NOMO-1 treated with DMSO at 0.1 percent for 48 hours (cell line): ENCODE data around the gene IGF1R.

ENCODE experiments used
- DNase-seq: peaks from one replicate; lab custom pipeline; 2025; ENCODE audit not compliant: unreplicated experiment; lab: John Stamatoyannopoulos, UW

Gene IGF1R

DNA sequence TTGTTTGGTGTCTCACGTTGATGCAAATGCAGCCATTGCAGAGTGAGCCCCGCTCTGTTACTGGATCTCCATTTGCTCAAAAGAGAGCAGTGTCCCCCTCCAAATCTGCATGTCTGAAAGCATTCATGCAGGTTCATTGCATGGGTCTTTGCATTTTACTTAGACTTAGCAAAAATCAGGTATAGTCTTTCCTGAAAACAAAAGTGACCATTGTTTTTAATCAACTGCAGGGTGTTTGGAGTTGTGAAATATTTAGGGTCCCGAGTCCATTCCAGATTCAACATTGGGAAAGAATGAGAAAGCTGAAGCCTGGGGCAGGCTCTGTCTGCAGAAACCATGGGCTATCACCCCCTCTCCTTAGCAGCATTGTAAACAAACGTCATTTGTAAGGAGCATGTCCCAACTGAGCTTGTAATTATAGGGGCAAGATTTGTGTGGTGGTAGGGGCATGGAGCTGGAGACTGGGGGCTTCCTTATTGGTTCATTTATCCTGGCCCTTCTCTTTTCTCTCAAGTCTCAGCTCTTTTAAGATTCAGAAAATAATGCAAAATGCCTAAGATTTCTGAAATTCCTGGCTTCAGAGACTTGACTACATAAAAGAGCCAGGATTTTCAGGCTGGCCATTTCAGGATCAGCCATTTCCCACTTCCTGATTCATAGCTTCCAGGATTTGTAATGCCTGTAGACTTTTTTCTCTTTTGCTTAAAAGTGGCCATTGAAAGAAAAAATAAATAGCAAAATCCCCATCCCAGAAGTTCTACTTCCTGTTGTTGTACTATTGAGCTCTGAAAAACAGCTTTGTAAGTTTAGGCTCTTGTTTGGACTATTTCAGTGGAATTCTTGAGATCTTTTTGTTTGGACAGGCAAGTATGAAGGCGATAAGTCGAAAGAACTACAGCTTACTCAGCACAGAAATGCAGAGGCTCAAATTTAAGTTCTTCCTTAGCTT, 23.0 kb downstream of the IGF1R start:
- DNase-seq = no peak

GRCh38 chr15:98673133-98673532, 24.8 kb downstream of the IGF1R start:
- no peak for DNase-seq

DNA sequence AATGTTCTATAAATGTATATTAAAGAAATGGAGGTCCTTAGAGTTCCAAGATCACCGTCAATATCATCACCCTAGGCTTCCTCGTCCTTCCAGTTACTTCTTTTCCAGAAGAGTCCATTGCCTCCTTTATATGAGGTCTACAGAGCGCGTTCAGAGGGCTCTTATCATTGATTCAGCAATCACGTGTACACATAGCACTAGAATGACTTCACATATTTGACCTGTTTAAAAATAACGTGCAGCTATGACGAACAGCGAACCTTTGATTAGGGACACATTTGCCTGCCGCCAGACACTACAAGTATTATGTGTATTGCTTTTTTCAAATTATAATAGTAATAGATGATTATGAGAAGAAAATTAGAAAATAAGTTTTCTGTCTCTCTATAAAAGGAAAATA, 26.0 kb downstream of the IGF1R start:
- no peak for DNase-seq

GRCh38 chr15:98676586-98677270, 28.4 kb downstream of the IGF1R start:
- no peak for DNase-seq

DNA sequence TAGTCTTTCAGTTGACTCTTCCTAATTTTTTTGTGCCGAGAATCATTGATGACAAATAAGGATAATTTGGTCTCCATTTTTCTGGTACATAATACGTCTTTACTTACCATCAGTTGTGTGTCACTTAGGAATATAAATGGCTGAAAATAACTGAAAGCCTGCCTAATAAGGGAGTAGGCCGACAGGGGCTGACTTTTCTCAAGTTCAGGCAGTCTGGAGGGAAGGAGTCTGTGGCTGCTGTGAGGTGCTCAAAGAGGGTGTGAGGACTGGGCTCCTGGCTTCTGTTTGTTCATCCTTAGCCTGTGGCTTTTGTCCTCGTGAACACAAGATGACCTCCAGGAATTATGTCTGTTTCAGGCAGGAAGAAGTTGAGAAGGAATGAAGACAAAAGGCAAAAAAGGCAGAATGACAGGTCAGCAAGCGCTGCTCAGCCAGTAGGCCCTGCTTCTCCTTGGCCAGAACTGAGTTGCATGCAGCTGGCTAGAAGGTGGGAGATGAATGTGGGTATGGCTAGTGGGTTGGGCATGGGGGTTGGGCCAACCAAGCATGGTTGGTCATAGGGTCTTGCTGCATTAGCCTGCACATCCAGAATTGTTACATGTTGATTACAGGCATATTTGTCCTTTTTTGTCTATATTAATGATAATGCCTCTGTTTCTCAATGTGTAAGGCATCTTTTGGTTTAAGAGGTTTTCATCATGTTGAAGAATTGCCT, 29.2 kb downstream of the IGF1R start:
- DNase-seq = no peak

GRCh38 chr15:98678484-98678883, 30.1 kb downstream of the IGF1R start:
- no peak for DNase-seq

DNA sequence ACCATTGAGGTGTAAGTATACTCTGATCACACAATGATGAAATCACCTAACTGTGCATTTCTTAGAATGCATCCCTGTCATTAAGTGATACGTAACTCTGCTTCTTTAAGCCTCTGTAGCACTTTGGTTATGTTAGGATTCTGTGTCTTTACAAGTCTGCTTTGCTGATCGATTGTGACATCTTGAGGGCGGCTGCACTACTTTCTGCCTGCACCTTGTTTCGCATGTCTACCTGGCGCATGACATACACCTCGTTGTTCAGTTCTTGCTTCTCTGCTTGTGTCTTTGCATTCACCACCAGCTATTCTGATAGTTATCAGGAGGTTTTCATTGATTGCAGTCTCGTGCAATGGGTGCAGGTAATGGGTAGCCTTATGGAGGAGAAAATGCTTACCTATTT, 32.7 kb downstream of the IGF1R start:
- DNase-seq = no peak

GRCh38 chr15:98682992-98683701, 34.8 kb downstream of the IGF1R start:
- DNase-seq = no peak

- DNase-seq = no peak
Observed at GRCh38 chr15:98683831-98684230, 35.5 kb downstream of the IGF1R start.

- DNase-seq = peak; percentile 68
Observed at GRCh38 chr15:98684436-98684835, 36.1 kb downstream of the IGF1R start.

DNA sequence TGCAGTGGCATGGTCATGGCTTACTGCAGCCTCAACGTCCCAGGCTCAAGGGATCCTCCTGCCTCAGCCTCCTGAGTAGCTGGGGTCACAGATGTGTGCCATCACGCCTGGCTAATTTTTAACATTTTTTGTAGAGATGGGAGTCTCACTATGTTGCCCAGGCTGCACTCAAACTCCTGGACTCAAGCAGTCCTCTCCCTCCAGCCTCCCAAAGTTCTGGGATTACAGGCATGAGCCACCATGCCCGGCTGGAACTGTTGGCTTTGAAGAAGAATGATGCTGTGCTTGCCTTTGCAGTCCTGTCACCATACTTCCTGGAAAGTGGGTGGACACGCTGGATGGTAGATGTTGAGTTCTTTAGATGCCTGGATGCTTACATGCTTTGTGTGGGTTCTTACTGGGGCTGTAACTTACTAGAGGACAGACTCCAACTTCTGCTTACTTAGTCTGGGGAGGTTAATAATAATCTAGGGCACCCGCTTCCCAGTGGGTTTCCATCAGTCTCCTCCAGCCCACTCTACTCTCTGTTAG, 36.7 kb downstream of the IGF1R start:
- DNase-seq = peak; percentile 8

GRCh38 chr15:98686983-98687382, 38.6 kb downstream of the IGF1R start:
- DNase-seq = no peak

GRCh38 chr15:98689431-98689861, 41.1 kb downstream of the IGF1R start:
- DNase-seq = no peak

- no peak for DNase-seq
Observed at GRCh38 chr15:98690272-98690950, 42.1 kb downstream of the IGF1R start.

- no peak for DNase-seq
Observed at GRCh38 chr15:98692213-98692612, 43.9 kb downstream of the IGF1R start.

DNA sequence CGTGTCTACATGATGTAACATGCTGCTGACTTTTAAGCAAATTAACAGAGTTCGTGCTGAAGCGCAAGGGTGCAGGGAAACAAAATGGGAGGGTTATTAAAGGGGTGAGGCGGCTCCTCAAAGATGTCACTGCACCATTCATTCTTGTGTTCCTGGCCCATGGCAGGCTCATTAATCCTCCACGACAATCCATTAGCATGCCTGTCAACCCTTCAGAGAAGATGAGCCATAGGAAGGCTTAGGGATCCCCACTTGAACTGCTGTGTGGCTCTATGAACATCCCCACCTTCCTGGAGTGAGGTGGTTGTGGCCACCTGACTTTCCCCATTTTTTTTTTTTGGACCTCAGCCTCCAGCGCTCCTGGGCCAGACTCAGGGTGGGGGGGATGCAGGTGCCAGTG, 45.8 kb downstream of the IGF1R start:
- no peak for DNase-seq

DNA sequence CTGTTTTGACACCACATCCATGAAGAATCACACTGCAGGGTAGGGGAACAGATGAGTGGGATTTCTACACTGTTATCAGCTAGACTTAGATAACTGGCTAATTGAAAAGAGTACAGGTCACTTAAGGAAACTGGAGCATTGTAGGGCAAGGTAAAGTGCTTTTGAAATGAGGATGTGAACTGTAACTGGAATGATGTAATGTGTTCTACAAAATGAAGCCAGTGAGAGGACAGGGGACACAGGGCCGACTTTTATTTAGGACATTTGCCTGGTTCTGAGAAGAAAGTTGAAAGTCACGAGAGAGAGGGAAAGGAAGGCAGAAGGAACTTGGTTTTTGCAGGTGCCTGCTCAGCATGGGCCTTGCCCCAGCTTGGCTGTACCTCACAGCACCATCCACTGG, 50.5 kb downstream of the IGF1R start:
- peak; percentile 19 for DNase-seq

DNA sequence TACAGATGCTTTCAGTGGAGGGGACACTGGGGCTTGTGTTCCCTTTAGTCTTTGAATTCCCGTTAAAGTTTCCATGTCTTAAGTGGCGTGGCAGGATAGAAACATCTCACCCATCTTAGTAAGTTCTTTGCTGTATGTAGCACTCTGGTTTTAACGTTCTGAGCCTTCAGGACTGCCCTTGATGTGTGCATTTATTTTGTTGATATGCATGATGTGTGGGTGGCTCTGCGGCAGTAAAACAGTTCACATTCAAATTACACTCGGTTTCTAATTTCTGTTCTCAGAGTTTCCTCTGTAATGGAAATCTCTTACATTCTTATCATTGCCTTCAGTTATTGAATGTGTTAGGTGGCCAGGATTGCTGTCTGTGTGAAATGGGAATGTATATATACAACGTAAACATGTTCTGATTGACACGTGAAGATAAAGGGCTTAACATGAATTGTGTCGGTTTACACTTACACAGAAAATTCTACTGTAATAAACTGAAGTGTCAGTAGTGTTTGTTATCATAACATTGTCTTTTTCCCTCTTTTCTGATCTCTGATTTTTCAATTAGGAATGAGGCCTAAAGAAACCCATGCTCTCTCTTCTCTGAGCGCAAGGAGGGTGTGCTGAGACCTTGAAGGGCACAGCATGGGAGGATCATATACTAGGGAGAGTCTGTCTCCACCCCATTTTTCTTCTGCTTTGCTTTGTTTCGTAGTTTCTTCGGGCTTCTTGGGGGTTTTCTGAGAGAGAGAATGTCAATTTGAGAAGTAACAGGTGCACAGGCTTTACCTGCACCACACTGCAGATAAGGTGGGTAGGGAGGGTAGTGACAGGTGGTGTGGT, 51.5 kb downstream of the IGF1R start:
- no peak for DNase-seq

DNA sequence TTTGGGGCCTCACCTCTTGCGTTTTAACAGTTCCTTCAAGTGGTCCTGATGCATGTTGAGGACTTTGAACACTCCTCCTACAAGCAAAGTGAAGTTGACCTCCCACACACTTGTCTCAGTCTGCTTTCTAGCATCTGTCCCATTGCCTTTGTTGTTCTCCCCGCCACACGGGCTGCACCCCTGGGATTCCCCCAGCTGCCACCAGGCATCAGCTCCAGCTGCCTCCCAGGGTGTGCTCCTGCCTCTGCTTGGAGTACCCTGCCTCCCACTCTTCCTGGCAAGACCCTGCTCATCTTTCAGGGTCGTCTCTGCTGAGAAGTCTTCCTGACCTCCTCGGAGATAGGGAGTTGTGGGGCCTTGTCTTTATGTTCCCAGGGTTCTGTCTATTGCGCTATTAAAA, 52.2 kb downstream of the IGF1R start:
- no peak for DNase-seq
